SU-DHL-6 (cell line): ENCODE measurements around the gene PLA2G4A.

Experiments used
- CTCF ChIP-seq: fragments of 200-600 bp; sonication (generic); IDR thresholded peaks from one replicate; pipeline ENCODE4 v1.5.1; 2017; ENCODE audit warnings: antibody characterized with exemption, mild to moderate bottlenecking, low read length, moderate library complexity; ENCODE audit not compliant: insufficient read depth, poor library complexity, severe bottlenecking
- EZH2phosphoT487 ChIP-seq: fragments of 200-600 bp; sonication (generic), shearing (Covaris generic); conservative IDR thresholded peaks from 2 replicates; pipeline ENCODE4 v1.6.1; 2018; ENCODE audit warnings: mild to moderate bottlenecking, antibody characterized with exemption, low read length, moderate library complexity, mixed read lengths

GRCh38 chr1:186792870-186793581, 35.7 kb upstream of the PLA2G4A start:
- TF ChIP-seq CTCF (no peak), EZH2phosphoT487 (no peak)
